Ascending aorta (tissue), 2 donors: ENCODE results near the gene DBN1. TPM values are rescaled to one million over a fixed set of nuclear protein-coding genes. Genes with fewer than 3 reads are reported as not detected.

Experiments
- DNase-seq, 2 donors: peaks; one replicate each; pipeline ENCODE4 v3.0.0-alpha.2; 2019; ENCODE audit warnings: low spot score in 2 of 2
- H3K27ac ChIP-seq, 2 donors: fragments of 200-600 bp; sonication (generic); one replicate each; pipeline ENCODE4 v1.5.1; 2016 to 2017; ENCODE audit warnings: mild to moderate bottlenecking in 1 of 2
- H3K27me3 ChIP-seq: fragments of 200-600 bp; sonication (generic); one replicate; pipeline ENCODE4 v1.5.1; 2017
- H3K36me3 ChIP-seq, 2 donors: fragments of 200-600 bp; sonication (generic); one replicate each; pipeline ENCODE4 v1.5.1; 2016
- H3K4me1 ChIP-seq, 2 donors: fragments of 200-600 bp; sonication (generic); one replicate each; pipeline ENCODE4 v1.5.1; 2016 to 2017; ENCODE audit warnings: mild to moderate bottlenecking in 1 of 2
- H3K4me3 ChIP-seq, 2 donors: fragments of 200-600 bp; sonication (generic); one replicate each; pipeline ENCODE4 v1.5.1; 2016 to 2017; ENCODE audit warnings: mild to moderate bottlenecking in 1 of 2
- H3K9me3 ChIP-seq, 2 donors: fragments of 200-600 bp; sonication (generic); one replicate each; pipeline ENCODE4 v1.5.1; 2016
- intact Hi-C: fragments of 100-400 bp; cut with DNase I; formaldehyde crosslinking; loops from one replicate; pipeline ENCODE4 v1.15.1; 2023
- total RNA-seq: library from RNA; depleted of rRNA; stranded (reverse); fragments of >200 nt; gene quantifications from one replicate; pipeline ENCODE4 v1.1.0, GENCODE V29; 2016
- TF ChIP-seq, protein P1 (sequence below), 3 experiments: fragments of 200-600 bp in 2 of 3; fragments of 450-650 bp in 1 of 3; sonication (generic) in 2 of 3; IDR thresholded peaks; one replicate each; pipeline ENCODE4 v1.5.1; 2016 to 2019; ENCODE audit warnings: antibody characterized with exemption in 3 of 3, mild to moderate bottlenecking in 1 of 3, moderate library complexity in 1 of 3

DBN1 gene
- total RNA-seq, 1 donor from 2014 or later, result 151 TPM

DNA sequence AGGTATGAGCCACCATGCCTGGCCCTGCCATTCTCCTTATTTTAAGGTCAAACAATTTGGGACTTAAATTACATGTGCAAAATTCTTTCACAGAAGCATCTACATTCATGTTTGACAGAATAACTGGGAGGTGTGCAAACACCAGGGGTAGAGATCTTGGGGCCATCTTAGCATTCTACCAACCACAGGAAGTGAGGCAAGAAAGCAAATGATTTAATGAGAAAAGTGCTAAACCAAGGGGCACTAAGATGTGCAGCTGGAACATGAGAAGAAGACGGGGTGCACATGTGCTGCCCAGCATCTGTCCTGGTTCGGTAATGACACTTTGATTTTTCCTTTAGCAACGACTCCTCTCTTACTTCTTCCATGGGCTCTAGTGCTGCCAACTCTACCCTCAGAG, 62.9 kb downstream of the DBN1 start:
- no peaks in the 10 kb centered on the region for H3K27me3 ChIP-seq
- DNase-seq, result no peak
- H3K36me3 ChIP-seq, result no peaks in the 10 kb centered on the region
- no peak overlapping the region for H3K4me3 ChIP-seq
- H3K27ac ChIP-seq, result no peak overlapping the region
- TF ChIP-seq, protein P1, sequence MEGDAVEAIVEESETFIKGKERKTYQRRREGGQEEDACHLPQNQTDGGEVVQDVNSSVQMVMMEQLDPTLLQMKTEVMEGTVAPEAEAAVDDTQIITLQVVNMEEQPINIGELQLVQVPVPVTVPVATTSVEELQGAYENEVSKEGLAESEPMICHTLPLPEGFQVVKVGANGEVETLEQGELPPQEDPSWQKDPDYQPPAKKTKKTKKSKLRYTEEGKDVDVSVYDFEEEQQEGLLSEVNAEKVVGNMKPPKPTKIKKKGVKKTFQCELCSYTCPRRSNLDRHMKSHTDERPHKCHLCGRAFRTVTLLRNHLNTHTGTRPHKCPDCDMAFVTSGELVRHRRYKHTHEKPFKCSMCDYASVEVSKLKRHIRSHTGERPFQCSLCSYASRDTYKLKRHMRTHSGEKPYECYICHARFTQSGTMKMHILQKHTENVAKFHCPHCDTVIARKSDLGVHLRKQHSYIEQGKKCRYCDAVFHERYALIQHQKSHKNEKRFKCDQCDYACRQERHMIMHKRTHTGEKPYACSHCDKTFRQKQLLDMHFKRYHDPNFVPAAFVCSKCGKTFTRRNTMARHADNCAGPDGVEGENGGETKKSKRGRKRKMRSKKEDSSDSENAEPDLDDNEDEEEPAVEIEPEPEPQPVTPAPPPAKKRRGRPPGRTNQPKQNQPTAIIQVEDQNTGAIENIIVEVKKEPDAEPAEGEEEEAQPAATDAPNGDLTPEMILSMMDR (IDR thresholded peaks at IDR 0.05), result no peak
- intact Hi-C loops, result no loop called here
- H3K4me1 ChIP-seq, result no peaks in the 10 kb centered on the region
- H3K9me3 ChIP-seq, result no peaks in the 10 kb centered on the region

- DNase-seq, result no peak
- no peaks in the 10 kb centered on the region for H3K36me3 ChIP-seq
- H3K4me1 ChIP-seq, result peaks cover 3 to 4% of the 10 kb centered on the region in 2 donors
- no peak within 1 kb of the TSS for H3K4me3 ChIP-seq
- intact Hi-C loops, result no loop called here
- TF ChIP-seq, protein P1 (IDR thresholded peaks at IDR 0.05), result no peak
- no peak within 1 kb of the TSS for H3K27ac ChIP-seq
- H3K9me3 ChIP-seq, result no peaks in the 10 kb centered on the region
- H3K27me3 ChIP-seq, result no peaks in the 10 kb centered on the region
Observed at GRCh38 chr5:177409043-177409801, 64.2 kb downstream of the DBN1 start, which contains the start of gene F12. Gene F12, minus strand, starts transcription at chr5:177409564. Its CDS starts 37 bp downstream, at chr5:177409527.

Other genes starting within 250 kb of the DBN1 start
- 68.8 TPM for gene RAB24, start 169.9 kb downstream of the DBN1 start, total RNA-seq
- 376 TPM for gene PRELID1, start 169.8 kb downstream of the DBN1 start, total RNA-seq
- 13.5 TPM for gene MXD3, start 161.7 kb downstream of the DBN1 start, total RNA-seq
- gene LMAN2, start 122.0 kb downstream of the DBN1 start, total RNA-seq, result 229 TPM
- 4.5 TPM for gene RGS14, start 115.7 kb downstream of the DBN1 start, total RNA-seq
- gene SLC34A1, start 89.2 kb downstream of the DBN1 start, total RNA-seq, result not detected
- not detected for gene PFN3, start 73.0 kb downstream of the DBN1 start, total RNA-seq
- not detected for gene F12, start 64.1 kb downstream of the DBN1 start, total RNA-seq
- 20.6 TPM for gene GRK6, start 47.0 kb downstream of the DBN1 start, total RNA-seq
- 18.1 TPM for gene PRR7, start 26.8 kb downstream of the DBN1 start, total RNA-seq
- gene PDLIM7, start 24.0 kb upstream of the DBN1 start, total RNA-seq, result 1,082 TPM
- gene DOK3, start 36.2 kb upstream of the DBN1 start, total RNA-seq, result 0.32 TPM
- 117 TPM for gene DDX41, start 43.3 kb upstream of the DBN1 start, total RNA-seq
- 116 TPM for gene FAM193B, start 80.9 kb upstream of the DBN1 start, total RNA-seq
- gene TMED9, start 118.6 kb upstream of the DBN1 start, total RNA-seq, result 113 TPM
- 25.7 TPM for gene B4GALT7, start 126.5 kb upstream of the DBN1 start, total RNA-seq